Measurements from ENCODE around the gene MRTFB.

- TF ChIP-seq CTCF (IDR thresholded peaks at IDR 0.05; ENCODE audit: low read length) (no peak), EZH2 (optimal IDR thresholded peaks at IDR 0.05; ENCODE audit: low read depth, low read length) (no peak)
Observed at GRCh38 chr16:14061732-14062259, 9.3 kb upstream of the MRTFB start.
